H1 (cell line): ENCODE measurements around the gene RSF1. TPM values are rescaled to one million over a fixed set of nuclear protein-coding genes. Genes with fewer than 3 reads are reported as not detected.

ENCODE experiments used
- CTCF ChIA-PET: fragments of 300-600 bp; sonication (Branson Sonifier 250); formaldehyde crosslinking; loops from one replicate; lab custom pipeline; 2021; ENCODE audit not compliant: partially characterized antibody; lab: Charles Lee
- POLR2A ChIA-PET: fragments of 300-600 bp; sonication (Branson Sonifier 250); formaldehyde crosslinking; loops from one replicate; lab custom pipeline; 2021; ENCODE audit warnings: inconsistent platforms; ENCODE audit not compliant: partially characterized antibody; lab: Charles Lee
- DNase-seq, 2 experiments: peaks; one replicate each; pipeline versions ENCODE4 v3.0.0 to v3.0.0-alpha.2; 2010 to 2022; ENCODE audit warnings: low spot score in 2 of 2, low read depth in 1 of 2, mixed read lengths in 1 of 2
- FAIRE-seq: peaks from 2 replicates; lab custom pipeline; 2011; peaks lifted over from hg19 to GRCh38; lab: Jason Lieb, UNC
- H2AFZ ChIP-seq: 2 replicates; pipeline ENCODE4 v1.8.1; 2012; ENCODE audit warnings: low read length, inconsistent platforms
- H2AK5ac ChIP-seq: 2 replicates; pipeline ENCODE4 v1.6.1; 2013; ENCODE audit warnings: low read depth, low read length
- H2BK120ac ChIP-seq: replicated peaks from 2 replicates; pipeline ENCODE3; 2013; ENCODE audit warnings: low read depth, low read length, inconsistent platforms
- H2BK12ac ChIP-seq: 2 replicates; pipeline ENCODE4 v1.6.1; 2013; ENCODE audit warnings: low read depth, low read length
- H2BK15ac ChIP-seq: 2 replicates; pipeline ENCODE4 v1.6.1; 2013; ENCODE audit warnings: low read length
- H2BK20ac ChIP-seq: 2 replicates; pipeline ENCODE4 v1.6.1; 2013; ENCODE audit warnings: low read length
- H2BK5ac ChIP-seq: 2 replicates; pipeline ENCODE4 v1.6.1; 2013; ENCODE audit warnings: low read depth, low read length
- H3K14ac ChIP-seq: 2 replicates; pipeline ENCODE4 v1.6.1; 2013; ENCODE audit warnings: inconsistent platforms; ENCODE audit not compliant: insufficient read length
- H3K18ac ChIP-seq: 2 replicates; pipeline ENCODE4 v1.6.1; 2013; ENCODE audit warnings: low read length; ENCODE audit errors: extremely low read depth
- H3K23ac ChIP-seq: 2 replicates; pipeline ENCODE4 v1.6.1; 2013; ENCODE audit warnings: inconsistent platforms; ENCODE audit not compliant: insufficient read length
- H3K23me2 ChIP-seq: 2 replicates; pipeline ENCODE4 v1.6.1; 2013; ENCODE audit warnings: low read depth, low read length
- H3K27ac ChIP-seq: 2 replicates; pipeline ENCODE4 v1.6.1; 2011; ENCODE audit warnings: low read depth, low read length, inconsistent platforms
- H3K27me3 ChIP-seq, 4 experiments: replicated peaks in 1 of 4; 1 replicate in 1 of 4; 2 replicates in 3 of 4; pipeline versions ENCODE4 v1.6.1 to v1.8.1; 2011 to 2013; ENCODE audit warnings: low read length in 3 of 4, mild to moderate bottlenecking in 3 of 4, inconsistent platforms in 2 of 4, mixed read lengths in 2 of 4, moderate library complexity in 1 of 4; ENCODE audit not compliant: control insufficient read depth in 3 of 4, insufficient read depth in 3 of 4; ENCODE audit errors: extremely low read depth in 1 of 4
- H3K36me3 ChIP-seq, 4 experiments: 2 replicates each; pipeline versions ENCODE4 v1.6.1 to v1.8.1; 2011 to 2013; ENCODE audit warnings: mild to moderate bottlenecking in 4 of 4, low read length in 3 of 4, moderate library complexity in 2 of 4, control low read depth in 1 of 4, inconsistent platforms in 1 of 4; ENCODE audit not compliant: insufficient read depth in 4 of 4, control insufficient read depth in 2 of 4
- H3K4ac ChIP-seq: replicated peaks from 2 replicates; pipeline ENCODE3; 2013; ENCODE audit warnings: low read length, low read depth, mixed read lengths, inconsistent platforms; ENCODE audit not compliant: insufficient read length
- H3K4me1 ChIP-seq, 4 experiments: replicated peaks in 1 of 4; 1 replicate in 1 of 4; 2 replicates in 3 of 4; pipeline versions ENCODE4 v1.6.1 to v1.8.1; 2011 to 2013; ENCODE audit warnings: low read length in 3 of 4, inconsistent platforms in 2 of 4, mixed read lengths in 1 of 4; ENCODE audit not compliant: insufficient read depth in 4 of 4, control insufficient read depth in 3 of 4
- H3K4me2 ChIP-seq, 2 experiments: 2 replicates each; pipeline versions ENCODE4 v1.6.1 to v1.8.1; 2011 to 2013; ENCODE audit warnings: low read depth in 2 of 2, low read length in 2 of 2, control low read depth in 1 of 2, inconsistent platforms in 1 of 2, mild to moderate bottlenecking in 1 of 2; ENCODE audit not compliant: insufficient read depth in 1 of 2
- H3K4me3 ChIP-seq, 4 experiments: fragments of 200-600, 300-600 bp in 1 of 4; sonication (generic), shearing (Covaris generic), sonication (Bioruptor Twin) in 1 of 4; 2 replicates each; pipeline versions ENCODE4 v1.5.1 to v1.8.1; 2011 to 2016; ENCODE audit warnings: low read length in 4 of 4, low read depth in 3 of 4, control low read depth in 2 of 4, inconsistent platforms in 2 of 4, mild to moderate bottlenecking in 2 of 4, mixed read lengths in 1 of 4, moderate library complexity in 1 of 4; ENCODE audit not compliant: insufficient read depth in 2 of 4; ENCODE audit errors: extremely low read depth in 1 of 4
- H3K56ac ChIP-seq: replicated peaks from 2 replicates; pipeline ENCODE3; 2013; ENCODE audit warnings: low read depth, mild to moderate bottlenecking, mixed read lengths, low read length, inconsistent platforms; ENCODE audit not compliant: insufficient read length
- H3K79me1 ChIP-seq: 2 replicates; pipeline ENCODE4 v1.6.1; 2013; ENCODE audit warnings: low read depth, low read length, control low read depth
- H3K79me2 ChIP-seq, 2 experiments: 2 replicates each; pipeline versions ENCODE4 v1.6.1 to v1.8.1; 2012 to 2013; ENCODE audit warnings: low read length in 2 of 2, mild to moderate bottlenecking in 2 of 2, inconsistent platforms in 1 of 2; ENCODE audit not compliant: insufficient read depth in 2 of 2, control insufficient read depth in 1 of 2
- H3K9ac ChIP-seq, 4 experiments: replicated peaks in 1 of 4; 1 replicate in 1 of 4; 2 replicates in 3 of 4; pipeline versions ENCODE4 v1.6.1 to v1.8.1; 2011 to 2013; ENCODE audit warnings: low read depth in 3 of 4, low read length in 3 of 4, control low read depth in 2 of 4, mild to moderate bottlenecking in 2 of 4, moderate library complexity in 2 of 4, inconsistent platforms in 1 of 4; ENCODE audit errors: extremely low read depth in 1 of 4
- H3K9me3 ChIP-seq, 2 experiments: 2 replicates each; pipeline versions ENCODE4 v1.6.1 to v1.8.1; 2012 to 2013; ENCODE audit warnings: mild to moderate bottlenecking in 2 of 2, moderate library complexity in 2 of 2, control low read depth in 1 of 2, inconsistent platforms in 1 of 2, low read depth in 1 of 2, low read length in 1 of 2, mixed read lengths in 1 of 2; ENCODE audit not compliant: insufficient read depth in 2 of 2
- H4K20me1 ChIP-seq, 2 experiments: replicated peaks in 1 of 2; 2 replicates each; pipeline versions ENCODE3 to v1.8.1; 2011 to 2013; ENCODE audit warnings: inconsistent platforms in 2 of 2, low read length in 2 of 2, mild to moderate bottlenecking in 1 of 2; ENCODE audit not compliant: insufficient read depth in 2 of 2, control insufficient read depth in 1 of 2
- H4K5ac ChIP-seq: 2 replicates; pipeline ENCODE4 v1.6.1; 2013; ENCODE audit warnings: low read length, low read depth, mixed read lengths, inconsistent platforms; ENCODE audit not compliant: insufficient read length
- H4K8ac ChIP-seq: 2 replicates; pipeline ENCODE4 v1.8.0; 2013; ENCODE audit warnings: mild to moderate bottlenecking, moderate library complexity, low read length, inconsistent platforms; ENCODE audit not compliant: insufficient read depth; ENCODE audit errors: extremely low read depth
- H4K91ac ChIP-seq: replicated peaks from 2 replicates; pipeline ENCODE3; 2013; ENCODE audit warnings: low read length, mixed read lengths, inconsistent platforms; ENCODE audit not compliant: insufficient read length
- BRCA1 ChIP-seq: IDR thresholded peaks from 2 replicates; pipeline ENCODE4 v1.6.1; 2012; ENCODE audit warnings: low read depth, low read length, improper control_type of control experiment
- CEBPB ChIP-seq: IDR thresholded peaks from 2 replicates; pipeline ENCODE4 v1.6.1; 2012; ENCODE audit warnings: low read depth, low read length
- GABPA ChIP-seq: IDR thresholded peaks from 2 replicates; pipeline ENCODE4 v1.6.1; 2011; ENCODE audit warnings: mild to moderate bottlenecking, low read length, moderate library complexity, borderline replicate concordance; ENCODE audit not compliant: insufficient read depth
- GTF2F1 ChIP-seq: IDR thresholded peaks from 2 replicates; pipeline ENCODE4 v1.6.1; 2012; ENCODE audit warnings: low read depth, low read length, improper control_type of control experiment, borderline replicate concordance
- JUND ChIP-seq: IDR thresholded peaks from 2 replicates; pipeline ENCODE4 v1.6.1; 2011; ENCODE audit warnings: mild to moderate bottlenecking, improper control_type of control experiment, low read length
- RNF2 ChIP-seq: fragments of 200-900, 300-1000 bp; sonication (generic); IDR thresholded peaks from 2 replicates; pipeline ENCODE4 v1.7.1; 2016; ENCODE audit warnings: borderline replicate concordance, low read depth, mild to moderate bottlenecking, antibody characterized with exemption, low read length; ENCODE audit not compliant: poor library complexity, severe bottlenecking; ENCODE audit errors: missing control alignments
- RXRA ChIP-seq: IDR thresholded peaks from 2 replicates; pipeline ENCODE4 v1.6.1; 2011; ENCODE audit warnings: low read depth, mild to moderate bottlenecking, low read length, moderate library complexity; ENCODE audit not compliant: insufficient read depth
- SAP30 ChIP-seq: fragments of 300-600 bp; sonication (generic); IDR thresholded peaks from 2 replicates; pipeline ENCODE4 v1.7.1; 2012; ENCODE audit warnings: low read length, moderate library complexity, mild to moderate bottlenecking, inconsistent platforms; ENCODE audit not compliant: insufficient read depth, insufficient replicate concordance
- SRF ChIP-seq: IDR thresholded peaks from 2 replicates; pipeline ENCODE4 v1.6.1; 2011; ENCODE audit warnings: mild to moderate bottlenecking, low read depth, low read length, moderate library complexity
- TCF12 ChIP-seq: IDR thresholded peaks from 2 replicates; pipeline ENCODE4 v1.6.1; 2011; ENCODE audit warnings: low read depth, mild to moderate bottlenecking, low read length
- WGBS, 2 experiments: shearing (Covaris generic) in 1 of 2; methylation state at CpG; one replicate each; pipeline versions ENCODE4 v1.1.6 to v1.1.7; 2013 to 2015; ENCODE audit warnings: low lambda C conversion rate in 2 of 2, mixed read lengths in 2 of 2, inconsistent platforms in 1 of 2, low coverage in 1 of 2, missing lambda C conversion rate in 1 of 2; ENCODE audit not compliant: insufficient replicate concordance in 2 of 2, insufficient coverage in 1 of 2, insufficient read length in 1 of 2; ENCODE audit errors: extremely low coverage in 1 of 2, missing lambda C conversion rate in 1 of 2; 5-methylcytosine and 5-hydroxymethylcytosine counted together
- polyA plus RNA-seq, 7 experiments: library from polyadenylated mRNA; depleted of rRNA in 3 of 7; stranded (reverse) in 5 of 7; unstranded in 2 of 7; fragments of >200 nt in 5 of 7; fragments of 200-250 nt in 2 of 7; gene quantifications; 1 replicate in 5 of 7; 2 replicates in 1 of 7; 4 replicates in 1 of 7; pipeline versions ENCODE4 v1.2.1 to v1.2.3, GENCODE V29; 2011 to 2013; ENCODE audit warnings: missing spikeins in 2 of 7, mixed read lengths in 2 of 7
- total RNA-seq: library from RNA; stranded (reverse); fragmentation: NEBNext Ultra II Directional; extraction: Animal tissue kit (Norgen Biotek cat#: 25700); gene quantifications from 2 replicates; pipeline ENCODE4 v1.2.1, GENCODE V29; 2021

The RSF1 gene
- total and polyA plus RNA-seq, 2 of the 8 experiments (the other 6 are each of a cell fraction or from before 2014, with no cell fraction given) = 17.8 to 87.9 TPM

- no peak overlapping the region for H3K56ac ChIP-seq
- no peaks in the 10 kb centered on the region for H3K27me3 ChIP-seq
- H3K4me2 ChIP-seq = no peak overlapping the region
- H3K9me3 ChIP-seq = no peaks in the 10 kb centered on the region
- ChIA-PET POLR2A (interaction anchor here (0.6 kb wide), 1 partner anchor 17 kb away, joined by 3 read pairs; no protein-coding TSS in a partner anchor), CTCF (no interaction called here)
- WGBS, 2 experiments = 90% methylated on average over 2 of the region's 2 CpGs; no CpG with 5 or more reads in 1 of the 2 experiments
- no peak overlapping the region for H3K4ac ChIP-seq
- no peak overlapping the region for H2AFZ ChIP-seq
- no peaks in the 10 kb centered on the region for H4K20me1 ChIP-seq
- H2BK20ac ChIP-seq = no peak overlapping the region
- H3K27ac ChIP-seq = no peak overlapping the region
- no peak overlapping the region for H4K91ac ChIP-seq
- H3K4me3 ChIP-seq = no peak overlapping the region
- DNase-seq = no peak
- H2BK5ac ChIP-seq = no peak overlapping the region
- no peak overlapping the region for H3K18ac ChIP-seq
- no peak overlapping the region for H4K8ac ChIP-seq
- FAIRE-seq = no peak
- TF ChIP-seq GTF2F1 (no peak), GABPA (no peak), SAP30 (no peak), BRCA1 (no peak), TCF12 (no peak), JUND (no peak), SRF (no peak), RNF2 (no peak), RXRA (no peak), CEBPB (no peak)
- no peak overlapping the region for H2BK120ac ChIP-seq
- no peak overlapping the region for H2BK12ac ChIP-seq
- no peak overlapping the region for H3K23ac ChIP-seq
- H4K5ac ChIP-seq = no peak overlapping the region
- peaks cover 0 to 33% (median 9%) of the 10 kb centered on the region in 4 experiments; a peak in 5 of 8 replicates for H3K36me3 ChIP-seq
- no peaks in the 10 kb centered on the region for H3K4me1 ChIP-seq
- H3K9ac ChIP-seq = no peak overlapping the region
- H3K79me1 ChIP-seq = 0 out of 2 replicates have a peak, but pooled peaks cover 3% of the 10 kb centered on the region
- H3K14ac ChIP-seq = no peak overlapping the region
- H2BK15ac ChIP-seq = no peak overlapping the region
- H3K79me2 ChIP-seq = no peaks in the 10 kb centered on the region
- H2AK5ac ChIP-seq = no peak overlapping the region
- H3K23me2 ChIP-seq = no peaks in the 10 kb centered on the region
These were observed 97.5 kb downstream of the RSF1 start for GRCh38 chr11:77723024-77723423.
